HCT116 (cell line): ENCODE results near the gene PKP1.

ENCODE experiments used
- EZH2 ChIP-seq: fragments of 200-600 bp; sonication (generic); IDR thresholded peaks from 2 replicates; pipeline ENCODE4 v1.6.1; 2017; ENCODE audit warnings: antibody characterized with exemption, mixed run types
- POLR2AphosphoS5 ChIP-seq: IDR thresholded peaks from 2 replicates; pipeline ENCODE4 v1.6.1; 2011; ENCODE audit warnings: mild to moderate bottlenecking, low read depth, low read length, moderate library complexity
- TF ChIP-seq, protein P1 (sequence below), 3 experiments: fragments of 200-600 bp in 1 of 3; sonication (generic) in 1 of 3; IDR thresholded peaks in 2 of 3; conservative IDR thresholded peaks in 1 of 3; 2 replicates each; pipeline ENCODE4 v1.5.1; 2012 to 2017; ENCODE audit warnings: low read depth in 2 of 3, low read length in 2 of 3, antibody characterized with exemption in 1 of 3, borderline replicate concordance in 1 of 3, control low read depth in 1 of 3, mild to moderate bottlenecking in 1 of 3, mixed read lengths in 1 of 3, mixed run types in 1 of 3, moderate library complexity in 1 of 3; ENCODE audit not compliant: insufficient read depth in 1 of 3

DNA sequence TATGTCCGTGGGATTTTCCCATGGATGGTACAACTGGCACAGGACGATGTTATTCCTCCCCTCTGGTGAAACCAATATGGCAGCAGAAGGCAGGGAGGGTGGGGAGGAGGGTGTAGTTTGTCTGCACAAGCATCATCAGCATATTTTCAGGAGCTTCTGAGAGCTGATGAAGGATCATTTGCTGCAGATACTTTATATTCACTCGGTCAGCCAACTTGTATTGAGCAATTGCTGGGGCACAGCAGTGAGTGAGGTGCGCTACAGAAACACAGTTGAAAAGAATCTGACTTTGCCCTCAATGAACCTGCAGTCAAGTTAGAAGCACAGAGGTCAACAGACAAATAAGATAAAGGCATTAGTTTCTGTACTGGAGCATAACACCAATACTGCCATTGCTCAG, 13.0 kb downstream of the PKP1 start:
- TF ChIP-seq EZH2, result no peak
- TF ChIP-seq, protein P1, sequence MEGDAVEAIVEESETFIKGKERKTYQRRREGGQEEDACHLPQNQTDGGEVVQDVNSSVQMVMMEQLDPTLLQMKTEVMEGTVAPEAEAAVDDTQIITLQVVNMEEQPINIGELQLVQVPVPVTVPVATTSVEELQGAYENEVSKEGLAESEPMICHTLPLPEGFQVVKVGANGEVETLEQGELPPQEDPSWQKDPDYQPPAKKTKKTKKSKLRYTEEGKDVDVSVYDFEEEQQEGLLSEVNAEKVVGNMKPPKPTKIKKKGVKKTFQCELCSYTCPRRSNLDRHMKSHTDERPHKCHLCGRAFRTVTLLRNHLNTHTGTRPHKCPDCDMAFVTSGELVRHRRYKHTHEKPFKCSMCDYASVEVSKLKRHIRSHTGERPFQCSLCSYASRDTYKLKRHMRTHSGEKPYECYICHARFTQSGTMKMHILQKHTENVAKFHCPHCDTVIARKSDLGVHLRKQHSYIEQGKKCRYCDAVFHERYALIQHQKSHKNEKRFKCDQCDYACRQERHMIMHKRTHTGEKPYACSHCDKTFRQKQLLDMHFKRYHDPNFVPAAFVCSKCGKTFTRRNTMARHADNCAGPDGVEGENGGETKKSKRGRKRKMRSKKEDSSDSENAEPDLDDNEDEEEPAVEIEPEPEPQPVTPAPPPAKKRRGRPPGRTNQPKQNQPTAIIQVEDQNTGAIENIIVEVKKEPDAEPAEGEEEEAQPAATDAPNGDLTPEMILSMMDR (IDR thresholded peaks at IDR 0.05 in 2 of 3, conservative IDR thresholded peaks at IDR 0.05 in 1 of 3; ENCODE audit: borderline replicate concordance in 1 of 3, insufficient read depth in 1 of 3, low read depth in 2 of 3, low read length in 2 of 3), result no peak
- no peak for TF ChIP-seq POLR2AphosphoS5
